Left kidney (tissue), 2 donors: ENCODE measurements around the gene TNIP2. TPM values are rescaled to one million over a fixed set of nuclear protein-coding genes. Genes with fewer than 3 reads are reported as not detected.
"Not testable (repeated sequence)": the region's sequence is repeated elsewhere in the genome, so short reads cannot be mapped to it uniquely, and the experiment has no call there.

Experiments
- DNase-seq: peaks from one replicate; pipeline ENCODE4 v3.0.0-alpha.2; 2013
- polyA plus RNA-seq: library from polyadenylated mRNA; unstranded; fragments of 120-200 nt; gene quantifications from one replicate; pipeline ENCODE4 v1.2.1, GENCODE V29; 2013; ENCODE audit not compliant: insufficient read length

Gene TNIP2
- polyA plus RNA-seq, 1 donor, result 16.1 TPM

- no peak for DNase-seq
Measured at GRCh38 chr4:2768921-2769336, 12.8 kb upstream of the TNIP2 start.

- no peak for DNase-seq
Measured at GRCh38 chr4:2768124-2768523, 12.0 kb upstream of the TNIP2 start.

GRCh38 chr4:2767705-2768074 is 11.6 kb upstream of the TNIP2 start:
- no peak for DNase-seq

- no peak for DNase-seq
Measured at GRCh38 chr4:2767046-2767704, 11.0 kb upstream of the TNIP2 start.

- DNase-seq, result no peak
Measured at GRCh38 chr4:2765832-2766526, 9.8 kb upstream of the TNIP2 start.

- no peak for DNase-seq
Measured at GRCh38 chr4:2763511-2763967, 7.4 kb upstream of the TNIP2 start.

GRCh38 chr4:2762486-2763370 is 6.6 kb upstream of the TNIP2 start:
- DNase-seq, result not testable (repeated sequence)

GRCh38 chr4:2762048-2762447 is 5.9 kb upstream of the TNIP2 start:
- DNase-seq, result no peak

GRCh38 chr4:2761035-2761923 is 5.1 kb upstream of the TNIP2 start:
- no peak for DNase-seq

- DNase-seq, result no peak
Measured at GRCh38 chr4:2757426-2757825, 1.3 kb upstream of the TNIP2 start.

- no peak for DNase-seq
Measured at GRCh38 chr4:2756691-2757350, 685 bp upstream of the TNIP2 start.

GRCh38 chr4:2754848-2755819 is 1.0 kb downstream of the TNIP2 start:
- no peak for DNase-seq

GRCh38 chr4:2753436-2753835 is 2.7 kb downstream of the TNIP2 start:
- DNase-seq, result no peak

GRCh38 chr4:2750719-2751605 is 5.2 kb downstream of the TNIP2 start:
- DNase-seq, result no peak

- no peak for DNase-seq
Measured at GRCh38 chr4:2746891-2747695, 9.0 kb downstream of the TNIP2 start.

- DNase-seq, result no peak
Measured at GRCh38 chr4:2745981-2746806, 9.9 kb downstream of the TNIP2 start.

GRCh38 chr4:2745516-2745915 is 10.6 kb downstream of the TNIP2 start:
- DNase-seq, result no peak
